HEK293 (cell line): Measurements from ENCODE around the gene SH3BP5.

Experiments
- ATF2 ChIP-seq: fragments of 450-650 bp; formaldehyde crosslinking; IDR thresholded peaks from 2 replicates; pipeline ENCODE4 v1.5.1; 2016; ENCODE audit warnings: missing biosample characterization, missing genetic modification characterization, low read depth
- GLI2 ChIP-seq: fragments of 450-650 bp; formaldehyde crosslinking; IDR thresholded peaks from 2 replicates; pipeline ENCODE4; 2017; ENCODE audit warnings: missing biosample characterization, missing genetic modification characterization, low read depth, borderline replicate concordance
- HOXD13 ChIP-seq: sonication (generic); formaldehyde crosslinking; IDR thresholded peaks from 2 replicates; pipeline ENCODE4 v1.8.0; 2022; ENCODE audit warnings: missing genetic modification reagents, borderline replicate concordance
- PRDM1 ChIP-seq: fragments of 450-650 bp; formaldehyde crosslinking; IDR thresholded peaks from 2 replicates; pipeline ENCODE4; 2016; ENCODE audit warnings: missing biosample characterization, missing genetic modification characterization
- PRDM2 ChIP-seq: fragments of 450-650 bp; formaldehyde crosslinking; IDR thresholded peaks from 2 replicates; pipeline ENCODE4 v1.5.1; 2016; ENCODE audit warnings: missing biosample characterization, missing genetic modification characterization, borderline replicate concordance
- RBAK ChIP-seq: fragments of 450-650 bp; formaldehyde crosslinking; IDR thresholded peaks from 2 replicates; pipeline ENCODE4 v1.5.1; 2016; ENCODE audit warnings: missing biosample characterization, missing genetic modification characterization
- SP2 ChIP-seq: fragments of 450-650 bp; formaldehyde crosslinking; IDR thresholded peaks from 2 replicates; pipeline ENCODE4 v1.5.1; 2016; ENCODE audit warnings: missing biosample characterization, missing genetic modification characterization
- WT1 ChIP-seq: fragments of 450-650 bp; formaldehyde crosslinking; IDR thresholded peaks from 2 replicates; pipeline ENCODE4 v1.5.1; 2016; ENCODE audit warnings: missing biosample characterization, missing genetic modification characterization
- ZBTB6 ChIP-seq: fragments of 450-650 bp; formaldehyde crosslinking; IDR thresholded peaks from 2 replicates; pipeline ENCODE4 v1.5.1; 2017; ENCODE audit warnings: missing biosample characterization, missing genetic modification characterization
- ZFP37 ChIP-seq: fragments of 450-650 bp; formaldehyde crosslinking; IDR thresholded peaks from 2 replicates; pipeline ENCODE4 v1.5.1; 2016; ENCODE audit warnings: missing biosample characterization, missing genetic modification characterization
- ZNF10 ChIP-seq: fragments of 450-650 bp; formaldehyde crosslinking; IDR thresholded peaks from 2 replicates; pipeline ENCODE4 v1.5.1; 2017; ENCODE audit warnings: missing biosample characterization, missing genetic modification characterization
- ZNF148 ChIP-seq: fragments of 450-650 bp; formaldehyde crosslinking; IDR thresholded peaks from 2 replicates; pipeline ENCODE4 v1.5.0; 2017; ENCODE audit warnings: missing biosample characterization, missing genetic modification characterization, borderline replicate concordance
- ZNF169 ChIP-seq: fragments of 450-650 bp; formaldehyde crosslinking; IDR thresholded peaks from 2 replicates; pipeline ENCODE4 v1.5.1; 2016; ENCODE audit warnings: missing biosample characterization, missing genetic modification characterization
- ZNF19 ChIP-seq: fragments of 450-650 bp; formaldehyde crosslinking; IDR thresholded peaks from 2 replicates; pipeline ENCODE4; 2016; ENCODE audit warnings: missing biosample characterization, missing genetic modification characterization, low read depth
- ZNF24 ChIP-seq: fragments of 450-650 bp; formaldehyde crosslinking; IDR thresholded peaks from 2 replicates; pipeline ENCODE4 v1.5.1; 2016; ENCODE audit warnings: missing biosample characterization, missing genetic modification characterization
- ZNF366 ChIP-seq: fragments of 450-650 bp; formaldehyde crosslinking; conservative IDR thresholded peaks from 2 replicates; pipeline ENCODE4 v1.5.1; 2016; ENCODE audit warnings: missing biosample characterization, missing genetic modification characterization
- ZNF391 ChIP-seq: fragments of 450-650 bp; formaldehyde crosslinking; IDR thresholded peaks from 2 replicates; pipeline ENCODE4 v1.5.1; 2016; ENCODE audit warnings: low read depth, missing biosample characterization, missing genetic modification characterization, borderline replicate concordance
- ZNF426 ChIP-seq: fragments of 450-650 bp; formaldehyde crosslinking; IDR thresholded peaks from 2 replicates; pipeline ENCODE4 v1.5.1; 2017; ENCODE audit warnings: missing biosample characterization, missing genetic modification characterization, mild to moderate bottlenecking, inconsistent platforms, moderate library complexity
- ZNF510 ChIP-seq: fragments of 450-650 bp; formaldehyde crosslinking; IDR thresholded peaks from 2 replicates; pipeline ENCODE4 v1.5.1; 2018; ENCODE audit warnings: mild to moderate bottlenecking, missing genetic modification characterization, missing biosample characterization; ENCODE audit not compliant: insufficient replicate concordance
- ZNF529 ChIP-seq: fragments of 450-650 bp; formaldehyde crosslinking; IDR thresholded peaks from 2 replicates; pipeline ENCODE4 v1.5.1; 2017; ENCODE audit warnings: missing genetic modification characterization, missing biosample characterization; ENCODE audit not compliant: insufficient replicate concordance
- ZNF530 ChIP-seq: fragments of 450-650 bp; formaldehyde crosslinking; IDR thresholded peaks from 2 replicates; pipeline ENCODE4 v1.5.1; 2016; ENCODE audit warnings: low read depth, missing biosample characterization, missing genetic modification characterization
- ZNF704 ChIP-seq: fragments of 450-650 bp; formaldehyde crosslinking; IDR thresholded peaks from 2 replicates; pipeline ENCODE4 v1.5.1; 2016; ENCODE audit warnings: missing biosample characterization, missing genetic modification characterization
- ZNF707 ChIP-seq: fragments of 450-650 bp; formaldehyde crosslinking; IDR thresholded peaks from 2 replicates; pipeline ENCODE4 v1.5.1; 2016; ENCODE audit warnings: missing biosample characterization, missing genetic modification characterization
- ZNF768 ChIP-seq: fragments of 450-650 bp; formaldehyde crosslinking; IDR thresholded peaks from 2 replicates; pipeline ENCODE4 v1.5.1; 2018; ENCODE audit warnings: missing biosample characterization, mild to moderate bottlenecking, missing genetic modification characterization
- ZNF777 ChIP-seq: fragments of 450-650 bp; formaldehyde crosslinking; IDR thresholded peaks from 2 replicates; pipeline ENCODE4 v1.5.1; 2017; ENCODE audit warnings: missing biosample characterization, missing genetic modification characterization, borderline replicate concordance

SH3BP5 gene

GRCh38 chr3:15269091-15269989, 63.0 kb downstream of the SH3BP5 start (continued):
- TF ChIP-seq ZNF366 = peak; percentile 38; the same call in 1 of the 2 replicates
- no peak for TF ChIP-seq RBAK (tag by site-specific recombination)
- no peak for TF ChIP-seq ZNF10 (tag by site-specific recombination)
- no peak for TF ChIP-seq ZNF510 (tag by site-specific recombination)
- no peak for TF ChIP-seq ZNF777 (tag by site-specific recombination)
- TF ChIP-seq ZNF391 (tag by site-specific recombination) = no peak
- no peak for TF ChIP-seq ZNF707 (tag by site-specific recombination)
- TF ChIP-seq ZNF426 (tag by site-specific recombination) = no peak
- no peak for TF ChIP-seq ZNF19 (tag by site-specific recombination)
- TF ChIP-seq ZNF24 (tag by site-specific recombination) = 0 out of 2 replicates have a peak, but pooled peaks have one; percentile 45
- no peak for TF ChIP-seq ZBTB6 (tag by site-specific recombination)
- no peak for TF ChIP-seq ZNF530
- no peak for TF ChIP-seq PRDM1 (tag by site-specific recombination)
- no peak for TF ChIP-seq ZNF169 (tag by site-specific recombination)
- no peak for TF ChIP-seq WT1
- no peak for TF ChIP-seq ATF2 (tag by site-specific recombination)
- TF ChIP-seq PRDM2 (tag by site-specific recombination) = no peak
- no peak for TF ChIP-seq HOXD13
- no peak for TF ChIP-seq ZNF768 (tag by site-specific recombination)
- TF ChIP-seq ZNF704 (tag by site-specific recombination) = no peak
- TF ChIP-seq ZNF148 (tag by site-specific recombination) = no peak
- peak; percentile 73; the same call in 1 of the 2 replicates for TF ChIP-seq ZFP37 (tag by site-specific recombination)
- no peak for TF ChIP-seq ZNF529 (tag by site-specific recombination)
- TF ChIP-seq SP2 = no peak
- TF ChIP-seq GLI2 (tag by site-specific recombination) = no peak
